Choroid plexus epithelial cell (primary cell): ENCODE results near the gene SCARB2.

ENCODE experiments used
- DNase-seq: peaks from one replicate; pipeline ENCODE4 v3.0.0-alpha.2; 2010; ENCODE audit warnings: low read depth
- H3K4me3 ChIP-seq: 2 replicates; pipeline ENCODE4 v1.5.1; 2011; ENCODE audit warnings: low read depth, mild to moderate bottlenecking, control low read depth, low read length, moderate library complexity
- TF ChIP-seq, protein P1 (sequence below): conservative IDR thresholded peaks from 2 replicates; pipeline ENCODE4 v1.5.1; 2011; ENCODE audit warnings: low read depth, mild to moderate bottlenecking, control low read depth, inconsistent platforms, low read length, moderate library complexity

Gene SCARB2

DNA sequence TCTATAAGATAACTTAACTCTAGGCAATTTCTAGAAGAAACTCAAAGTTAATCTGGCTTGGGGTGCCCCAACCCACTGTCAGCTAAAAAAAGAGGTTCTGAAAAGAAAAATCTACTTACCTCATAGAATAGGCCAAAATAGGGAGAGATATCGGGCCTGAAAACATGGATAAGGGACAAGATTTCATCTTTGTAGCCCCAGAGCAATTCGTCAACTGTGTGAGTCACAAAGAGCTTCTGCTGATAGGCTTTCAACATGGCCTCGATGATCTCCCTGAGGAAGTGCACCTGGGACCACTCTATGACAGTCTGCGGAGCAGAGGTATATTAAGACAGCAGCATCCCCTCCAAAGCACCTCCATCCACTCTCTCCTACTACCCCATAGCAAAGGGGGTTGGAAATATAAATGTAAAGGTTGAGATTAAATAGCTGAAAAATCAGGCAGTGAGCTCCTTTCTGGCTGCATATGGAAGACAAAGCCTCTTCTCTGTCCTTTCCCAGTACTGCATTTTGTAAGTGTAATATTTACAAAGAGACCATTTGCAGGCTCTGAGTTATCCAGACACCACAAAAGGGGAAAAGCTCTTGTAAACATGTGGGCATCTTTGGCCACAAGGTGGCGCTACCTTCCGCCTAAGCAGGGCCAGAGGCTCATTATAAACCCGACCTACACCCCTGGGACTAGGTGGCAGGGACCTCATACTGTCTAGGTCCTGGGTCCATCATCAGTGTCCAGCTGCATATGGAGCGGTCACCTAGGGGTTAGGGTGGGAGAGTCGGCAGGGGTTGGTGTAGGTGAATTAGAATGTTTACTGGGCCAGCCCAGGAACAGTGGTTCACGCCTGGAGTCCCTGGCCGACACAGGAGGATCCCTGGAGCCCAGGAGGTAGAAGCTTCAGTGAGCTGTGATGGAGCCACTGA, 34.0 kb downstream of the SCARB2 start:
- peak; percentile 90 for DNase-seq
- no peak overlapping the region for H3K4me3 ChIP-seq
- TF ChIP-seq, protein P1, sequence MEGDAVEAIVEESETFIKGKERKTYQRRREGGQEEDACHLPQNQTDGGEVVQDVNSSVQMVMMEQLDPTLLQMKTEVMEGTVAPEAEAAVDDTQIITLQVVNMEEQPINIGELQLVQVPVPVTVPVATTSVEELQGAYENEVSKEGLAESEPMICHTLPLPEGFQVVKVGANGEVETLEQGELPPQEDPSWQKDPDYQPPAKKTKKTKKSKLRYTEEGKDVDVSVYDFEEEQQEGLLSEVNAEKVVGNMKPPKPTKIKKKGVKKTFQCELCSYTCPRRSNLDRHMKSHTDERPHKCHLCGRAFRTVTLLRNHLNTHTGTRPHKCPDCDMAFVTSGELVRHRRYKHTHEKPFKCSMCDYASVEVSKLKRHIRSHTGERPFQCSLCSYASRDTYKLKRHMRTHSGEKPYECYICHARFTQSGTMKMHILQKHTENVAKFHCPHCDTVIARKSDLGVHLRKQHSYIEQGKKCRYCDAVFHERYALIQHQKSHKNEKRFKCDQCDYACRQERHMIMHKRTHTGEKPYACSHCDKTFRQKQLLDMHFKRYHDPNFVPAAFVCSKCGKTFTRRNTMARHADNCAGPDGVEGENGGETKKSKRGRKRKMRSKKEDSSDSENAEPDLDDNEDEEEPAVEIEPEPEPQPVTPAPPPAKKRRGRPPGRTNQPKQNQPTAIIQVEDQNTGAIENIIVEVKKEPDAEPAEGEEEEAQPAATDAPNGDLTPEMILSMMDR = peak; percentile 98

DNA sequence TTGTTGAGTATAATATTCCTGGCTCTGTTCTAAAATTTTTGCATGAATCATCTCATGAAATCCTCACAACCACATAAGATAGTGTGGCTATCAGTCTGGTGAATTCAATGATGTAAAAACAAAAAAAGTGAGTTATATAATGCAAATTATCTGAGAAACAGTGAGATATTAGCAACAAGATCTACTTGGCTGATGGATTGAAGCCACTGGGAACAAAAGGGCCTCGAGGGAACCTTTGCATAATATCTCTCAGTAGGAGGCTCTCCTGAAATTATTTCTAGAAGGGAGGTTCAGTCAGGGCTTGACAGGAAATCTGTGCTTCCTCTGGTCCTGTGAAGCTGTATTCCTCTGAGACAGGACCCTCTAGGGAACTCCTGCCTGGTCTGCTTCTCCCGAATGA, 35.3 kb downstream of the SCARB2 start:
- peak; percentile 60 for DNase-seq
- no peak overlapping the region for H3K4me3 ChIP-seq

DNA sequence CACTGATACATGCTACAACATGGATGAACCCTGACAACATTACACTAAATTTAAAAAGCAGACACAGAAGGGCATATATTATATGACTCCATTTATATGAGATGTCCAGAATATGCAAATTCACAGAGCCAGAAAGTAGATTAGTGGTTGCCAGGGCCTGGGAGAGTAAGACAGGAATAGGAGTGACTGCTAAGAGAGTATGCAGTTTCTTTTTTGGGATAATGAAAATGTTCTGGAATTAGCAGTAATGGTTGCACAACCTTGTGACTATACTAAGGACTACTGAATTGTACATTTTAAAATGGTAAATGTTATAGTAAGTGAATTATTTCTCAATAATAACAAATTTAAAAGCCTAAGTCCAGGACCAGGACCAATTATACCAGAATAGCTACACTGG, 35.9 kb downstream of the SCARB2 start:
- no peak for DNase-seq
- H3K4me3 ChIP-seq = no peak overlapping the region
- TF ChIP-seq, protein P1 = no peak

More for the DNA sequence above, 35.3 kb downstream of the SCARB2 start:
- TF ChIP-seq, protein P1 = no peak

DNA sequence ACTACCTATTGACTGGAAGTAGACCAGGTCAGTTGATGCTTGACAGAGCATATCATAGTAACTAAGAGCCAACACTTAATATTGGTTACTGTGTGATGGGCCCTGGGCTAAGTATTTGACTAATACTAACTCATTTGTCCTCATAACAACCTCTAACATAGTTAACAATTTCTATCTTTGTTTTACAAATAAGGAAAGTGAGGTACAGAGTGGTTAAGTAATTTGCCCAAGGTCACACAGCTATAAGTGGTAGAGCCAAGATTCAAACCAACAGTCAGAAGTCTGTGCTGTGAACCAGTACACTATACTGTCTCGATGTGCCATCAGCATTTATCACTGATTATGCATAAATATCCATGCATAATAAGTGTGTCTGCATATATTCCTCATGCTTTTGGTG, 38.3 kb downstream of the SCARB2 start:
- no peak overlapping the region for H3K4me3 ChIP-seq
- DNase-seq = no peak
- TF ChIP-seq, protein P1 = no peak

DNA sequence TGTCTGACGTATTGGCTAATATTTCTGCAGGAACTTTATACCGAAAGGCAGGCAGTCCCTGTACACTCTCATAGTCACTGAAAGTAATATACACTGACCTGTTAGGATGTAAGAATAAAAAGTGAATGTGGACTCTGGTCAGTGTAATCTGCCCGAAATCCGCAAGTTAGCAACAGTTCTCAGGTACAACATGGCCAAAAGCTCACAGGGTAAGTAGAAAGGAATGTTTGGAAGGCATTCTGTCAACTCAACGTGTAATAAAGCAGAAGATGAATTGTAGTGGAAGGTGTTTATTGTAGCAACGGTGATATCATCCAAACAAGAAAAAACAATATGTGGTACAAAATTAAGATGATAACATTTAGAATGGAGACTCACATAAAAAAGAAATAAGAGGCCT, 39.4 kb downstream of the SCARB2 start:
- DNase-seq = no peak
- H3K4me3 ChIP-seq = no peak overlapping the region
- TF ChIP-seq, protein P1 = no peak

DNA sequence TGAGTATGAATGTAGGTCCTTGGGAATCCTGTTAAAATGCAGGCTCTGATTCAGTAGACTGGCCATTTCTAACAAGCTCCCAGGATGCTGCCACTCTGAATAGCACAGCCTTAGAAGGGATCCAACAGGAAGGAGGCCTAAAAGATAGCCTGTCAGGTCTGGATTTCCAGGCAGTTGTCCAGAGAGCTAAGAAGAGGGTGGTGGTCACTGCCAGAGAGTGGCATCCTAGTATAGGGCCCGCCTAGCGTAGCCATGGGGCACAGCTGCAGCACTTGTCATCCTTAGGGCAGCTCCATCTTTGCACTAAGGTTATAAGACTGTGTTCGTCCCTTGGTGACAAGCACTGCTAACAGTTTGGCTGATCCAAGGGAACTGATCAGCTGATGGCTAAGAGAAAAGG, 44.9 kb downstream of the SCARB2 start:
- TF ChIP-seq, protein P1 = no peak
- DNase-seq = no peak
- no peak overlapping the region for H3K4me3 ChIP-seq

DNA sequence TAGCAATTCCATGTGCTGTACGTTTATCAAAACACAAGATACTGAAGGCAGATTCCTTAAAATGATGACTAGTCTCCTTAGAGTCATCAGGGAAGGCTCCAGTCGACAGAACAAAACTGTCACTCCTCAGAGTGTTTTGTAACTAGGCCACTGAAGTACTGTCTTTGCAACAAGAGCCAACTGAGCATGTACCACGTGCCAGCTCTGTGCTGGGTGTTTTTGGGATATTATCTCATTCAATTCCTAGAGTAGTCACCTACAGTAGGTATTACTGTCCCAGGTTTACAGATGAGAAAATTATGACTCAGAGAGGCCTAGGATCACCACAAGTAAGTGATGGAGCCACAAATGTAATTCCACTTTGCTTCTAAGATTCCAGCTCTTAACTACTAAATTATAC, 47.1 kb downstream of the SCARB2 start:
- no peak overlapping the region for H3K4me3 ChIP-seq
- no peak for DNase-seq
- TF ChIP-seq, protein P1 = no peak
